ENCODE measurements around the gene TLCD3A. TPM values are rescaled to one million over a fixed set of nuclear protein-coding genes. Genes with fewer than 3 reads are reported as not detected.
A peak's percentile ranks its signal among the peaks of the same experiment; 100 is the strongest.
"Not testable (repeated sequence)": the region's sequence is repeated elsewhere in the genome, so short reads cannot be mapped to it uniquely, and the experiment has no call there.

Gene TLCD3A
- total RNA-seq, 1 experiment from 2014 or later: 31.6 TPM

DNA sequence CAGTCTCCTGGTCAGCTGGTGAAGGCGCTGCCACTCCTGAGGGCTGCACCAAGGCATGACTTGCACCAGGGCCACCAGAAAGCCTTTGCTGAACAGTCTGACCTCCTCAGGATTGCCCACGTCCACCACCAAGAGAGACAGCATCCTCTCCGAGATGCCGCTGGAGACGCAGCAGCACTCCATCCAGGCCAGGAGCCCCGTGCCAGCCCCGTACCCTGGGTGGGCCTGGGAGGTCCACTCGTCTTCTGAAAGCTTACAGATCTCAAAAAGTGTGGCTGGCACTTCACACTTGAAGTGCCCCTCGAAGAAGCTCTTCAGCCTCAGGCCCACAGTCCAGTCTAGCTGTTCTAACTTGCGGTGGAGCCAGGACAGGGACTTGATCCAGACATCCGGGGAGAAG, 13.0 kb downstream of the TLCD3A start:
- Mint-ChIP-seq H3K36me3 (ENCODE audit: insufficient read depth, unreplicated experiment) (peaks cover 61% of the 10 kb centered on the region), H3K4me3 (ENCODE audit: unreplicated experiment) (no peak overlapping the region), H3K9me3 (ENCODE audit: unreplicated experiment) (peaks cover 6% of the 10 kb centered on the region), H3K27ac (ENCODE audit: low read depth, unreplicated experiment) (no peak overlapping the region), H3K4me1 (ENCODE audit: insufficient read depth, unreplicated experiment) (peaks cover 9% of the 10 kb centered on the region), H3K27me3 (ENCODE audit: insufficient read depth, unreplicated experiment) (no peaks in the 10 kb centered on the region)
- POLR2A ChIA-PET: interaction anchor here (1.4 to 4.4 kb wide), 4 partner anchors 10 to 28 kb away, joined by 4 to 20 read pairs (median 7); no protein-coding TSS in a partner anchor
- no peak for TF ChIP-seq CTCF (IDR thresholded peaks at IDR 0.05; ENCODE audit: unreplicated experiment)
- BruUV-seq (replicated peaks): no TSS peak
- no peak for DNase-seq (ENCODE audit: unreplicated experiment)
- intact Hi-C loops (cut with micrococcal nuclease): no loop called here
- CTCF ChIA-PET: interaction anchor here (0.6 to 1.4 kb wide), 3 partner anchors 8 to 256 kb away, joined by 4 to 5 read pairs (median 5); no protein-coding TSS in a partner anchor

DNA sequence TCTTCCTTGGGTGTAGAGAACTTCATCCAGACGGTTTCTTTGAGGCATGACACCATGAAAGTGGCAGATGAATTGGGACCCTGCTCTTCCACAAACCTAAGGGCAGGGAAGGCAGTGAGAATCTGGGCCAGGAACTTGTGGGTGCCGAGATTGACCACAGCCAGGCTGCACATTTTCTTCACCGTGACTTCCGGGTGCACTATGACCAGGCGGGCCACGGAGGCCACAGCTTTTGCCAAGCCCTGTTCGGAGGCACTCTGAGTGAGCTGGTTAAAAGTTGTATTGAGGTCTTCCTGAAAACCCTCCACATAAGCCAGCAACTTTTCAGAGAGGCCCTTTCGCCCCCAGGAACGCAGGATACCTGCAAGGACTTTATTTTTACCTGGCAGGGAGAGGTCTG, 13.8 kb downstream of the TLCD3A start:
- no peak overlapping the region for H3K27ac Mint-ChIP-seq (ENCODE audit: low read depth, unreplicated experiment)
- POLR2A ChIA-PET: interaction anchor here (0.5 to 4.4 kb wide), 4 partner anchors 13 to 676 kb away, joined by 3 to 20 read pairs (median 6); no protein-coding TSS in a partner anchor
- DNase-seq (ENCODE audit: unreplicated experiment): no peak
- CTCF ChIA-PET: interaction anchor here (0.6 to 1.4 kb wide), 3 partner anchors 9 to 486 kb away, joined by 4 to 5 read pairs (median 4); no protein-coding TSS in a partner anchor
- TF ChIP-seq CTCF (IDR thresholded peaks at IDR 0.05; ENCODE audit: unreplicated experiment): no peak
- no peak overlapping the region for H3K4me3 Mint-ChIP-seq (ENCODE audit: unreplicated experiment)
- intact Hi-C loops (cut with micrococcal nuclease): no loop called here
- no peaks in the 10 kb centered on the region for H3K27me3 Mint-ChIP-seq (ENCODE audit: insufficient read depth, unreplicated experiment)
- H3K9me3 Mint-ChIP-seq (ENCODE audit: unreplicated experiment): peaks cover 6% of the 10 kb centered on the region
- H3K36me3 Mint-ChIP-seq (ENCODE audit: insufficient read depth, unreplicated experiment): peaks cover 57% of the 10 kb centered on the region
- no TSS peak for BruUV-seq (replicated peaks)
- peaks cover 16% of the 10 kb centered on the region for H3K4me1 Mint-ChIP-seq (ENCODE audit: insufficient read depth, unreplicated experiment)

DNA sequence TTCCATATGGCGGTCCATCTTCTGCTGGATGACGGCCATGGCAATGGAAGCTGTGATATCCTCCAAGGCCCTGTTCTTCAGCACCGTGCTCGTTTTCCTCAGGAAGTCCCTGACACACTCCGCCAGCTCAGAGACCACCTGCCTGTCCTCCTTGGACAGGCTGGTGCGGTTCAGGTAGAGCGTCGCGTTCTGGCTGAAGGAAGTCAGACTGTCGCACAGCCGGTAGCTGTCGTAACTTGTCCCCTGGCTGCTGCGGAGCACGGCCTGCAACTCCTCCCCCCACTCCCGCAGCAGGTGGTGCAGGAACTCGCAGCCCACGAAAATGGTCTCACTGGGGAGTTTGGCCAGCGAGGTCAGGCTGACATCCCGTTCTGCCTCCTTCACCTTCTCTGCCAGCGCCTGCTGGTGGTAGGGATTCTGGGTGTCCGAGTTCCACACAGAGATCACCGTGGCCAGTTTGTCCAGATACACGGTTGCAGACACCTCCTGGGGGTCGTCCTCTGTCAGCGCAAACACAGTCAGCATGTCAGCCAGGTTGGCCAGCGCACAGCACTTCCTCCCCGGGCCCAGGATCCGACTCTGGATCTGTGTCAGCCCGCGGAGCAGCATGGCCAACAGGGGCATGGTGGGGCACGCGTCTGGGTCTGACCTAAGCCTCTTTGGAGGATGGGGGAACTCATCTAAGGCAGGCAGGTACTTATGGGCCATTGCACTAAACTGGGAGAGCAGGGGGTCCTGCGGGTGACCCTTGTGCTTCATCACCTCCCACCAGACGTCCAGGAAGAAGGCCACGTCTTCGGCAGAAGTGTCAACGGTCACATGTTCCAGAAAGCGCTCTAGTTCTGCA, 14.6 kb downstream of the TLCD3A start:
- Mint-ChIP-seq H3K27me3 (ENCODE audit: insufficient read depth, unreplicated experiment) (no peaks in the 10 kb centered on the region), H3K4me1 (ENCODE audit: insufficient read depth, unreplicated experiment) (peaks cover 18% of the 10 kb centered on the region), H3K27ac (ENCODE audit: low read depth, unreplicated experiment) (no peak overlapping the region), H3K9me3 (ENCODE audit: unreplicated experiment) (peaks cover 6% of the 10 kb centered on the region), H3K4me3 (ENCODE audit: unreplicated experiment) (no peak overlapping the region), H3K36me3 (ENCODE audit: insufficient read depth, unreplicated experiment) (peaks cover 49% of the 10 kb centered on the region)
- no peak for TF ChIP-seq CTCF (IDR thresholded peaks at IDR 0.05; ENCODE audit: unreplicated experiment)
- ChIA-PET CTCF (interaction anchor here (0.6 to 0.8 kb wide), 2 partner anchors 359 to 487 kb away, joined by 4 read pairs; no protein-coding TSS in a partner anchor), POLR2A (interaction anchor here (0.6 to 4.4 kb wide), 4 partner anchors 10 to 17 kb away, joined by 3 to 20 read pairs (median 8); no protein-coding TSS in a partner anchor)
- intact Hi-C loops (cut with micrococcal nuclease): no loop called here
- BruUV-seq (replicated peaks): no TSS peak
- no peak for DNase-seq (ENCODE audit: unreplicated experiment)

DNA sequence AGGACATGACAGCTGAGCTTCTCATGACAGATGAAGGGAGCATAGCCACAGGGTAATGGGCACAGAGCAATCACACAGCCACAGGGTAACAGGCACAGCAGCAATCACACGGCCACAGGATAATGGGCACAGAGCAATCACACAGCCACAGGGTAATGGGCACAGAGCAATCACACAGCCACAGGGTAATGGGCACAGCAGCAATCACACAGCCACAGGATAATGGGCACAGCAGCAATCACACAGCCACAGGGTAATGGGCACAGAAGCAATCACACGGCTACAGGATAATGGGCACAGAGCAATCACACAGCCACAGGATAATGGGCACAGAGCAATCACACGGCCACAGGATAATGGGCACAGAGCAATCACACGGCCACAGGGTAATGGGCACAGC, 16.2 kb downstream of the TLCD3A start:
- Mint-ChIP-seq H3K36me3 (ENCODE audit: insufficient read depth, unreplicated experiment) (peaks cover 33% of the 10 kb centered on the region), H3K4me1 (ENCODE audit: insufficient read depth, unreplicated experiment) (peaks cover 18% of the 10 kb centered on the region)
- BruUV-seq (replicated peaks); H3K4me3 Mint-ChIP-seq (ENCODE audit: unreplicated experiment); CTCF ChIA-PET; intact Hi-C loops (cut with micrococcal nuclease); H3K27ac Mint-ChIP-seq (ENCODE audit: low read depth, unreplicated experiment); DNase-seq (ENCODE audit: unreplicated experiment); H3K27me3 Mint-ChIP-seq (ENCODE audit: insufficient read depth, unreplicated experiment); H3K9me3 Mint-ChIP-seq (ENCODE audit: unreplicated experiment): not testable (repeated sequence)
- POLR2A ChIA-PET: interaction anchor here (1.1 kb wide), 1 partner anchor 15 kb away, joined by 7 read pairs; no protein-coding TSS in a partner anchor

- H3K27me3 Mint-ChIP-seq (ENCODE audit: insufficient read depth, unreplicated experiment); H3K9me3 Mint-ChIP-seq (ENCODE audit: unreplicated experiment); intact Hi-C loops (cut with micrococcal nuclease); BruUV-seq (replicated peaks); DNase-seq (ENCODE audit: unreplicated experiment); H3K4me3 Mint-ChIP-seq (ENCODE audit: unreplicated experiment): not testable (repeated sequence)
- ChIA-PET CTCF (interaction anchor here (1.0 to 1.1 kb wide), 2 partner anchors 10 to 233 kb away, joined by 3 to 6 read pairs; no protein-coding TSS in a partner anchor), POLR2A (interaction anchor here (2.3 to 3.9 kb wide), 3 partner anchors 13 to 34 kb away, joined by 8 to 44 read pairs (median 31); partner anchors contain the start of gene VPS53)
- Mint-ChIP-seq H3K27ac (ENCODE audit: low read depth, unreplicated experiment) (peak overlapping the region; percentile 49), H3K4me1 (ENCODE audit: insufficient read depth, unreplicated experiment) (peaks cover 18% of the 10 kb centered on the region), H3K36me3 (ENCODE audit: insufficient read depth, unreplicated experiment) (peaks cover 25% of the 10 kb centered on the region)
Measured at GRCh38 chr17:749359-749758, 17.0 kb downstream of the TLCD3A start.

All from MCF 10A (cell line).